T1000 (cell line): ENCODE results near the gene NLRP6.
"Not testable (repeated sequence)": the region's sequence is repeated elsewhere in the genome, so short reads cannot be mapped to it uniquely, and the experiment has no call there.

Experiments
- DNase-seq: peaks from one replicate; lab custom pipeline; 2025; ENCODE audit warnings: mixed read lengths; lab: John Stamatoyannopoulos, UW

The NLRP6 gene

GRCh38 chr11:256952-257737 is 21.1 kb upstream of the NLRP6 start:
- DNase-seq: no peak

DNA sequence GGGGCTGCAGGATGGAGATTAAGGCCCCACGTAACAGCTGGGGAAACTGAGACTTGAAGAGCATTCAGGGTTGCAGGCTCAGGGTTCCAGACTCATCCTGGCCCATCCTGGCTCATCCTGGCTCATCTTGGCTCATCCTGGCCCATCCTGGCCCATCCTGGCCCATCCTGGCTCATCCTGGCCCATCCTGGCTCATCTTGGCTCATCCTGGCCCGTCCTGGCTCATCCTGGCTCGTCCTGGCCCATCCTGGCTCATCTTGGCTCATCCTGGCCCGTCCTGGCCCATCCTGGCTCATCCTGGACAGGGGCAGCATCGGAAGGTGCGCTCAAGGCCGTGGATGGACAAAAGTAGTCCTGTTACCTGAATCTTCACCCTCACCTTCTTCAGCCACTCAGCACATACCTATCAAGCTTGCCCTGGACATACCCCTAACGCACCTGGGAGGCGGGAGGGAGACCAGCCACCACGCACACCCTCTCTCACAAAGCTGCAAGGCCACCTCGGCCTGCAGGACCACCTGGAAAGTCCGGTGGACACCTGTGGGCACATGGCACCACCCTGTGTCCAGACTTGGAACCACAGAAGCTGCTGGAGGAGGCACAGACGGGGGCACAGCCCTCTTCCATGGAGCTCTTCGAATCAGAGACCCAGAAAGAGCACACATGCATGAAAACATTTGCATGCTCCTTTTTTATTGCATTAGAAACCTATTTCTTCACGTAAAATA is 20.3 kb upstream of the NLRP6 start:
- DNase-seq: no peak

GRCh38 chr11:259413-259812 is 18.8 kb upstream of the NLRP6 start:
- DNase-seq: no peak

GRCh38 chr11:261624-262023 is 16.6 kb upstream of the NLRP6 start:
- DNase-seq: no peak

- DNase-seq: no peak
These were observed 11.3 kb upstream of the NLRP6 start for GRCh38 chr11:266676-267439.

DNA sequence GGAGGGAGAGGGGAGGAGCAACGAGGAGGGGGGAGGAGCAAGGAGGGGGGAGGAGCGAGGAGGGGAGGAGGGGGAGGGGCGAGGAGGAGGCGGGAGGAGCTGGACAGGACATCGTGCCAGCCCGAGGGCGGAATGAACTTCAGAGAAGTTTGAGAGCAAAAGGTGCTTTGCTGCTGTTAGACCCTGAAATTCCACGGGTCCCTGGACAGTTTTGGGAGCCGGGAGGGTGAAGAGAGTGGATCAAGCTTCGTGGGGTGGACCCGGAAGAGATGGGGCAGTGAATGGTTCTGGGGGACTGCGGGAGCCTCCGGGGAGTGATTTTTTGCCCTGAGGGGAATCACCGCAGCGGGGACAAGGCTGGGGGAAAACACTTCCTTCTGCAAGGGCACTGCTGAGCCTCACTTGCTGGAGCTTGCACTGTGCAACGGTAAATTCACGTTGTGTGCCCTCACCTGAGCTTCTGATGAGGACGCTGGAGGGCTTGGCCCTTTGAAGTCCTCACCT is 10.7 kb upstream of the NLRP6 start:
- DNase-seq: no peak

- DNase-seq: not testable (repeated sequence)
These were observed 9.5 kb upstream of the NLRP6 start for GRCh38 chr11:268716-269145.

GRCh38 chr11:269146-269890 is 8.9 kb upstream of the NLRP6 start:
- no peak for DNase-seq

DNA sequence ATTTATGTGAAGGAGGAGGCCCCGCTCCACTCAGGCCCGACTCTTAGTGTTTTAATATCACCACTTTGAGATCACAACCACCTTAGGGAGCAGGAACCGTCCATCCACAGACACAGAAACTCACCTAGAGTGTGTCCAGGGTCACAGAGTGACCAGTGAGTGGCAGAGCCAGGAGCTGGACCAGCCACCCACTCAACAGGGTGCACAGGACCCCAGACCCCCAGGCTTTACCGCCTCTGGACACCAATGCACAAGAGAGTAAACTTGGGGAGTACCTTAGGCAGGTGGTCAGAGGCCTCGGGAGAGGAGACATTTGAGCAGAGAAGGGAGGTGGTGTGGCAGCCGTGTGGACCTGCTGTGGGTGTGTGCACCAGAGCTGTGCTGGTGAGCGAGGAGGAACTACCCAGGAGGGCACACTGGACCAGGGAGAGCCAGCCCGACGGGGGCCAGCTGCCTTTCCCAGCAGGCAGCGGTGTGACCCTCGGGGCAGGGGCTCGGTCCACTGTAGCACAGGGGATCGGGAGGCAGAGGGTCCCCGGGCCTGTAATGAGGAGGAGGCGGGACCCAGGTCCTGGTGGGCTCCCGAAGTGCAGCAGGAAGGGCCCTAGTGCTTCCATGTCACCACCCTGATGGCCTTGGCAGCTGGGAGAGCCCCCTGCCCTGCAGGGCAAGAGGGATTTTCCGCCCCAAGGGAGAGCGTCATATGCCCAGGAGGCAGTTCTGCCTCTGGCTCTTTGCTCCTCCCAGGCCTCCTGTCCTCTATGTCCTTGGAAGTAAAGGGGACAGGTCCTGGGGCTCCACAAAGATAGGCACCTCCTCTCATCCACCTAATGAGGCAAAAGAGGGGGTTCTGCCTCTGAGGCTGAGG is 7.5 kb upstream of the NLRP6 start:
- no peak for DNase-seq

- DNase-seq: no peak
These were observed 6.9 kb upstream of the NLRP6 start for GRCh38 chr11:271319-271715.

- DNase-seq: no peak
These were observed 5.8 kb upstream of the NLRP6 start for GRCh38 chr11:272195-272930.

- no peak for DNase-seq
These were observed 5.3 kb upstream of the NLRP6 start for GRCh38 chr11:272931-273198.

DNA sequence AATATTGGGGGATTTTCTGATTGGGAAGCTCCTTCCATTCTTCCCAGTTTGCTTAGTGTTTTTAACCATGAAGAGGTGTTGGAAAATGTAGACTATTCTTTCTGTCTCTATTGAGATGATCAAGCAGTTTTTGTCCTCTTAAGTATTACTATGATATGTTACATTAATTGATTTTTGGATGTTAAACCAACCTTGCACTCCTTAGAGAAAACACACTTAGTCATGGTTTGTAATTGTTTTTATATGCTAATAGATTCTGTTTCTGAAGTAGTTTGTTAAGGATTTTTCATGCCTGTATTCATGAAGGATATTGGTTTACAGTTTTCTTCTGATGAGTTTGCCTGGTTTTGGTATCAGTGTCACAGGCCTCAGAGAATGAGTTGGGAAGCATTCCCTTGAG is 2.0 kb upstream of the NLRP6 start:
- no peak for DNase-seq

DNA sequence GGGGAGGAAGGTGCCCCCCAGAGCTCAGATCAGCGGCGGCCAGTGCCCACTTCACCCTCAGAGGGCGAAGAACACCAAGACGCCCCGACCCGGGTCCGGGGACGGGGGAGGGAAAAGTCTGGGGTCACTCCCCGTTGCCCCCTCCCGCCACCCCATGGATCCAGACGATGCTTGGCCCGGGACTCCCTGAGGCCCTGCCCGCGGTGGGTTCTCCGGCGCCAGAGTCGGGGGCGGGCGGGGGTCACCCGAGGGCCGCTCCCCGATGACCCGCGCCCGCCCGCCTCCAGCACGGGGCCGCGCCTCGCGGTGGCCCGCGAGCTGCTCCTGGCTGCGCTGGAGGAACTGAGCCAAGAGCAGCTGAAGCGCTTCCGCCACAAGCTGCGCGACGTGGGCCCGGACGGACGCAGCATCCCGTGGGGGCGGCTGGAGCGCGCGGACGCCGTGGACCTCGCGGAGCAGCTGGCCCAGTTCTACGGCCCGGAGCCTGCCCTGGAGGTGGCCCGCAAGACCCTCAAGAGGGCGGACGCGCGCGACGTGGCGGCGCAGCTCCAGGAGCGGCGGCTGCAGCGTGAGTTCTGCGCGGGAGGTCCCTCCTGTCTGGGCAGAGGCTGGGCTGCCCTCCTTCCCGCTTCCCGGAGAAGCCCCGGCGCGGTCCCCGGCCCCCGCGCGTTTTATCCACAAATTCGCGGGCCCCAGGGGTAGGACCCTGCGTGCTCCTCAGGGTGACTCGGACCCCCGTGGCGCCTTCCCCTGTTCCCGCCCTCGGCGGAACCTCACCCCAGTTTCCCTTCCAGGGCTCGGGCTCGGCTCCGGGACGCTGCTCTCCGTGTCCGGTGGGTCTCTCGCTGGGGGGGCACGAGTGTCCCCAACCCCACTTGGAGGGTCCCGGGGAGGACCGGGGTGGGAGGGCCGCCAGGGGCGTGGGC is 1.1 kb downstream of the NLRP6 start:
- no peak for DNase-seq

DNA sequence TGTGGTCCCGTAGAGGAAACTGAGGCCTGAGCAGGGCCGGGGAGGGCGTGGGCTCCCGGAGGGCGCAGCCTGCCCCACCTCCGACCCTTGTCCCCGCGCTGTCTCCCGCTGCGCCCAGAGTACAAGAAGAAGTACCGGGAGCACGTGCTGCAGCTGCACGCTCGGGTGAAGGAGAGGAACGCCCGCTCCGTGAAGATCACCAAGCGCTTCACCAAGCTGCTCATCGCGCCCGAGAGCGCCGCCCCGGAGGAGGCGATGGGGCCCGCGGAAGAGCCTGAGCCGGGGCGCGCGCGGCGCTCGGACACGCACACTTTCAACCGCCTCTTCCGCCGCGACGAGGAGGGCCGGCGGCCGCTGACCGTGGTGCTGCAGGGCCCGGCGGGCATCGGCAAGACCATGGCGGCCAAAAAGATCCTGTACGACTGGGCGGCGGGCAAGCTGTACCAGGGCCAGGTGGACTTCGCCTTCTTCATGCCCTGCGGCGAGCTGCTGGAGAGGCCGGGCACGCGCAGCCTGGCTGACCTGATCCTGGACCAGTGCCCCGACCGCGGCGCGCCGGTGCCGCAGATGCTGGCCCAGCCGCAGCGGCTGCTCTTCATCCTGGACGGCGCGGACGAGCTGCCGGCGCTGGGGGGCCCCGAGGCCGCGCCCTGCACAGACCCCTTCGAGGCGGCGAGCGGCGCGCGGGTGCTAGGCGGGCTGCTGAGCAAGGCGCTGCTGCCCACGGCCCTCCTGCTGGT is 1.9 kb downstream of the NLRP6 start:
- DNase-seq: no peak

DNA sequence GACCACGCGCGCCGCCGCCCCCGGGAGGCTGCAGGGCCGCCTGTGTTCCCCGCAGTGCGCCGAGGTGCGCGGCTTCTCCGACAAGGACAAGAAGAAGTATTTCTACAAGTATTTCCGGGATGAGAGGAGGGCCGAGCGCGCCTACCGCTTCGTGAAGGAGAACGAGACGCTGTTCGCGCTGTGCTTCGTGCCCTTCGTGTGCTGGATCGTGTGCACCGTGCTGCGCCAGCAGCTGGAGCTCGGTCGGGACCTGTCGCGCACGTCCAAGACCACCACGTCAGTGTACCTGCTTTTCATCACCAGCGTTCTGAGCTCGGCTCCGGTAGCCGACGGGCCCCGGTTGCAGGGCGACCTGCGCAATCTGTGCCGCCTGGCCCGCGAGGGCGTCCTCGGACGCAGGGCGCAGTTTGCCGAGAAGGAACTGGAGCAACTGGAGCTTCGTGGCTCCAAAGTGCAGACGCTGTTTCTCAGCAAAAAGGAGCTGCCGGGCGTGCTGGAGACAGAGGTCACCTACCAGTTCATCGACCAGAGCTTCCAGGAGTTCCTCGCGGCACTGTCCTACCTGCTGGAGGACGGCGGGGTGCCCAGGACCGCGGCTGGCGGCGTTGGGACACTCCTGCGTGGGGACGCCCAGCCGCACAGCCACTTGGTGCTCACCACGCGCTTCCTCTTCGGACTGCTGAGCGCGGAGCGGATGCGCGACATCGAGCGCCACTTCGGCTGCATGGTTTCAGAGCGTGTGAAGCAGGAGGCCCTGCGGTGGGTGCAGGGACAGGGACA is 2.7 kb downstream of the NLRP6 start:
- DNase-seq: no peak

GRCh38 chr11:281486-282161 is 3.4 kb downstream of the NLRP6 start:
- DNase-seq: no peak
